HG02970 (cell line): Measurements from ENCODE around the gene PAPSS2.

ENCODE experiments used
- ATAC-seq: cut with Tn5 transposase; IDR thresholded peaks from one replicate; pipeline ENCODE4 v1.9.1; 2021; ENCODE audit warnings: mild to moderate bottlenecking, moderate library complexity, moderate number of reproducible peaks; ENCODE audit not compliant: unreplicated experiment, low FRiP score

Gene PAPSS2

GRCh38 chr10:87668324-87669074 lies 8.8 kb downstream of the PAPSS2 start:
- no peak for ATAC-seq

GRCh38 chr10:87669752-87670151 lies 10.1 kb downstream of the PAPSS2 start:
- no peak for ATAC-seq

GRCh38 chr10:87670586-87670985 lies 10.9 kb downstream of the PAPSS2 start:
- ATAC-seq = no peak

- ATAC-seq = no peak
Measured at GRCh38 chr10:87671139-87671815, 11.6 kb downstream of the PAPSS2 start.

- no peak for ATAC-seq
Measured at GRCh38 chr10:87672551-87672950, 12.9 kb downstream of the PAPSS2 start.

- no peak for ATAC-seq
Measured at GRCh38 chr10:87674943-87675342, 15.3 kb downstream of the PAPSS2 start.

- ATAC-seq = no peak
Measured at GRCh38 chr10:87675396-87676376, 16.0 kb downstream of the PAPSS2 start.

- ATAC-seq = no peak
Measured at GRCh38 chr10:87677595-87677994, 17.9 kb downstream of the PAPSS2 start.

GRCh38 chr10:87678302-87678701 lies 18.6 kb downstream of the PAPSS2 start:
- no peak for ATAC-seq

- no peak for ATAC-seq
Measured at GRCh38 chr10:87683356-87683755, 23.7 kb downstream of the PAPSS2 start.

- no peak for ATAC-seq
Measured at GRCh38 chr10:87684001-87684638, 24.4 kb downstream of the PAPSS2 start.

- ATAC-seq = no peak
Measured at GRCh38 chr10:87685832-87686574, 26.3 kb downstream of the PAPSS2 start.

- no peak for ATAC-seq
Measured at GRCh38 chr10:87691506-87692070, 31.9 kb downstream of the PAPSS2 start.

GRCh38 chr10:87692956-87693484 lies 33.3 kb downstream of the PAPSS2 start:
- no peak for ATAC-seq

GRCh38 chr10:87694011-87694794 lies 34.5 kb downstream of the PAPSS2 start:
- ATAC-seq = no peak

- no peak for ATAC-seq
Measured at GRCh38 chr10:87695074-87695473, 35.4 kb downstream of the PAPSS2 start.

- ATAC-seq = no peak
Measured at GRCh38 chr10:87696922-87697745, 37.5 kb downstream of the PAPSS2 start.
